HepG2 (cell line): Measurements from ENCODE around the gene RBAK. TPM values are rescaled to one million over a fixed set of nuclear protein-coding genes. Genes with fewer than 3 reads are reported as not detected.
A peak's percentile ranks its signal among the peaks of the same experiment; 100 is the strongest.

Experiments used
- ATAC-seq: fragments of 200-7000 bp; cut with Tn5 transposase; 3 replicates; pipeline ENCODE4 v1.9.1; 2020; ENCODE audit warnings: mild to moderate bottlenecking, moderate library complexity
- BruUV-seq: library from RNA; stranded (reverse); fragments of 400-500 nt; replicated peaks from 2 replicates; lab custom pipeline; 2021; lab: Mats Ljungman, UMichigan
- CTCF ChIA-PET: fragments of 300-600 bp; formaldehyde crosslinking; extraction: SDS; loops from one replicate; lab custom pipeline; 2021; ENCODE audit warnings: low total read pairs, inconsistent platforms, low intra/inter-chr PET ratio; lab: Yijun Ruan, JAX
- POLR2A ChIA-PET: fragments of 350-600 bp; sonication (Branson Sonifier 250); formaldehyde crosslinking; loops from one replicate; lab custom pipeline; 2020; ENCODE audit warnings: antibody characterized with exemption, inconsistent platforms; lab: Yijun Ruan, JAX
- DNase-seq: peaks from one replicate; pipeline ENCODE4 v3.0.0-alpha.2; 2015; ENCODE audit warnings: low spot score
- FAIRE-seq: peaks from 3 replicates; lab custom pipeline; 2011; peaks lifted over from hg19 to GRCh38; lab: Jason Lieb, UNC
- H2AFZ ChIP-seq: one replicate; pipeline ENCODE4 v1.6.1; 2011; ENCODE audit warnings: low read length, inconsistent platforms
- H3K27ac ChIP-seq: fragments of 300-600 bp; 3 replicates; pipeline ENCODE4 v1.8.0; 2011; ENCODE audit warnings: mixed run types, mild to moderate bottlenecking, mixed read lengths, low read length, inconsistent platforms; ENCODE audit not compliant: insufficient read depth; ENCODE audit errors: extremely low read length
- H3K27me3 ChIP-seq, 2 experiments: fragments of 200-600 bp in 1 of 2; 2 replicates in 1 of 2; 3 replicates in 1 of 2; pipeline versions ENCODE4 v1.6.0 to v1.8.0; 2011; ENCODE audit warnings: low read length in 2 of 2, mild to moderate bottlenecking in 2 of 2, moderate library complexity in 2 of 2, inconsistent platforms in 1 of 2; ENCODE audit not compliant: insufficient read depth in 2 of 2, control insufficient read depth in 1 of 2
- H3K36me3 ChIP-seq, 2 experiments: fragments of 200-600 bp in 1 of 2; replicated peaks in 1 of 2; 2 replicates in 1 of 2; 3 replicates in 1 of 2; pipeline versions ENCODE4 v1.5.1 to v1.8.0; 2011; ENCODE audit warnings: low read length in 2 of 2, inconsistent platforms in 1 of 2; ENCODE audit not compliant: insufficient read depth in 2 of 2, control insufficient read depth in 1 of 2
- H3K4me1 ChIP-seq: 2 replicates; pipeline ENCODE4 v1.5.1; 2012; ENCODE audit warnings: low read length, inconsistent platforms; ENCODE audit not compliant: insufficient read depth
- H3K4me2 ChIP-seq: 2 replicates; pipeline ENCODE4 v1.6.0; 2011; ENCODE audit warnings: low read depth, low read length, inconsistent platforms
- H3K4me3 ChIP-seq, 3 experiments: fragments of 200-600 bp in 1 of 3; sonication (generic), shearing (Covaris generic) in 1 of 3; replicated peaks in 1 of 3; 2 replicates each; pipeline ENCODE4 v1.5.1; 2011 to 2016; ENCODE audit warnings: low read length in 3 of 3, inconsistent platforms in 2 of 3, low read depth in 2 of 3, mild to moderate bottlenecking in 2 of 3, control low read depth in 1 of 3, mixed read lengths in 1 of 3; ENCODE audit not compliant: insufficient read depth in 1 of 3
- H3K79me2 ChIP-seq: one replicate; pipeline ENCODE4 v1.6.1; 2011; ENCODE audit warnings: low read length, inconsistent platforms; ENCODE audit not compliant: insufficient read depth
- H3K9ac ChIP-seq: 2 replicates; pipeline ENCODE4 v1.6.0; 2011; ENCODE audit warnings: mild to moderate bottlenecking, low read depth, low read length, inconsistent platforms; ENCODE audit not compliant: insufficient read depth
- H3K9me3 ChIP-seq: 2 replicates; pipeline ENCODE4 v1.5.1; 2012; ENCODE audit warnings: mild to moderate bottlenecking, low read length
- H4K20me1 ChIP-seq: 2 replicates; pipeline ENCODE4 v1.6.0; 2011; ENCODE audit warnings: inconsistent platforms, mild to moderate bottlenecking, low read length, moderate library complexity; ENCODE audit not compliant: insufficient read depth
- ASH2L ChIP-seq: fragments of 300-600, 200-600 bp; sonication (generic); IDR thresholded peaks from 2 replicates; pipeline ENCODE4 v1.7.0; 2017; ENCODE audit warnings: low read depth, mild to moderate bottlenecking, moderate library complexity, mixed read lengths, low read length; ENCODE audit not compliant: insufficient read length
- KAT8 ChIP-seq: IDR thresholded peaks from 2 replicates; pipeline ENCODE4 v1.6.1; 2016; ENCODE audit warnings: missing genetic modification reagents, missing compliant biosample characterization
- PRDM15 ChIP-seq: sonication (generic); formaldehyde crosslinking; IDR thresholded peaks from 2 replicates; pipeline ENCODE4 v1.4.0; 2020; ENCODE audit warnings: missing genetic modification reagents
- TGIF2 ChIP-seq: IDR thresholded peaks from 2 replicates; pipeline ENCODE4 v1.6.1; 2016; ENCODE audit warnings: control low read depth, missing compliant biosample characterization
- ZNF772 ChIP-seq: sonication (generic); formaldehyde crosslinking; IDR thresholded peaks from 2 replicates; pipeline ENCODE4 v1.5.0; 2020; ENCODE audit warnings: mild to moderate bottlenecking, missing genetic modification reagents
- WGBS: methylation state at CpG from one replicate; pipeline ENCODE4 v1.1.6; 2017; ENCODE audit warnings: low lambda C conversion rate; 5-methylcytosine and 5-hydroxymethylcytosine counted together
- in situ Hi-C: cut with HindIII; loops from 2 replicates; pipeline ENCODE4 v1.10.0; 2017; ENCODE audit warnings: low pct_unique_long_range_greater_than_20kb; ENCODE audit not compliant: extremely low pct_ligation_motif_present
- intact Hi-C: fragments of 100-400 bp; cut with micrococcal nuclease; formaldehyde crosslinking; loops from one replicate; pipeline ENCODE4 v1.10.0; 2022; ENCODE audit not compliant: unreplicated experiment
- polyA plus RNA-seq, 8 experiments: library from polyadenylated mRNA; depleted of rRNA in 3 of 8; stranded (reverse) in 7 of 8; unstranded in 1 of 8; fragments of >200 nt; fragmentation: Illumina TruSeq in 4 of 8; extraction: Trizol in 4 of 8; gene quantifications; 2 replicates each; pipeline versions ENCODE4 v1.2.1 to v1.2.3, GENCODE V29; 2011 to 2016; ENCODE audit warnings: low read depth in 4 of 8, missing spikeins in 1 of 8, mixed read lengths in 1 of 8; ENCODE audit not compliant: insufficient read depth in 1 of 8
- total RNA-seq, 5 experiments: library from RNA; depleted of rRNA; stranded (reverse); fragments of >200 nt; fragmentation: Illumina TruSeq; extraction: Trizol; gene quantifications; 2 replicates each; pipeline ENCODE4 v1.2.3, GENCODE V29; 2016; ENCODE audit warnings: low read depth in 1 of 5

RBAK gene
- total and polyA plus RNA-seq, 2 of the 13 experiments (the other 11 are each of a cell fraction or from before 2014, with no cell fraction given) = 4.4 to 11.8 TPM

GRCh38 chr7:5088906-5089305 is 43.2 kb downstream of the RBAK start:
- Histone ChIP-seq H3K79me2 (no peaks in the 10 kb centered on the region), H3K4me3 (peak overlapping the region in 1 of 3 experiments; percentile 12; a peak in 1 of 6 replicates), H3K9ac (no peak overlapping the region), H3K27ac (no peak overlapping the region), H3K27me3 (peaks cover 4 to 9% of the 10 kb centered on the region in 2 experiments; a peak in 3 of 5 replicates), H3K36me3 (no peaks in the 10 kb centered on the region), H3K4me1 (peaks cover 11% of the 10 kb centered on the region; the same call in 1 of the 2 replicates), H2AFZ (no peak overlapping the region), H4K20me1 (no peaks in the 10 kb centered on the region), H3K9me3 (peaks cover 6% of the 10 kb centered on the region), H3K4me2 (peak overlapping the region; percentile 43; the same call in 1 of the 2 replicates)
- DNase-seq = no peak
- no TSS peak for BruUV-seq
- FAIRE-seq = no peak
- POLR2A ChIA-PET = no interaction called here
- WGBS = 45% methylated on average over 8 of the region's 8 CpGs
- TF ChIP-seq ZNF772 = no peak
- 0 out of 2 replicates have a peak, but pooled peaks have one; percentile 2 for TF ChIP-seq KAT8
- CTCF ChIA-PET = interaction anchor here (1.2 kb wide), 1 partner anchor 259 kb away, joined by 7 read pairs; no protein-coding TSS in a partner anchor
- intact Hi-C loops (loop anchor here (5.0 kb wide), 1 partner anchor 117 kb away; no protein-coding TSS in a partner anchor), in situ Hi-C loops (loop anchor here (5.0 to 10.0 kb wide), 2 partner anchors 257 to 294 kb away; no protein-coding TSS in a partner anchor)
- no peak for ATAC-seq

- Histone ChIP-seq H3K36me3 (no peaks in the 10 kb centered on the region), H2AFZ (no peak overlapping the region)
- intact Hi-C loops = no loop called here
- DNase-seq = no peak
- no peak for TF ChIP-seq TGIF2 (CRISPR knock-in tag)
- TF ChIP-seq ASH2L = no peak
- TF ChIP-seq PRDM15 = no peak
- TF ChIP-seq, all 625 proteins: peak for 0
- Histone ChIP-seq H3K27me3 (no peaks in the 10 kb centered on the region), H4K20me1 (no peaks in the 10 kb centered on the region), H3K4me2 (no peak overlapping the region), H3K9ac (no peak overlapping the region), H3K27ac (no peak overlapping the region), H3K4me1 (peaks cover 2% of the 10 kb centered on the region; the same call in 1 of the 2 replicates), H3K79me2 (no peaks in the 10 kb centered on the region), H3K4me3 (no peak overlapping the region), H3K9me3 (peaks cover 19% of the 10 kb centered on the region)
- in situ Hi-C loops = no loop called here
- WGBS = 44% methylated on average over 5 of the region's 5 CpGs
- FAIRE-seq (no peak), ATAC-seq (no peak)
- POLR2A ChIA-PET = no interaction called here
- CTCF ChIA-PET = no interaction called here
- BruUV-seq = no TSS peak
Measured at GRCh38 chr7:5093948-5094347, 48.3 kb downstream of the RBAK start.
